Suppressor macrophage treated with lipopolysaccharide for 1 hour (primary cell): Measurements from ENCODE around the gene MST1.
"Not testable (repeated sequence)": the region's sequence is repeated elsewhere in the genome, so short reads cannot be mapped to it uniquely, and the experiment has no call there.

Source experiments
- DNase-seq, 3 donors: peaks; one replicate each; pipeline ENCODE4 v3.0.0-alpha.2; 2020 to 2022

MST1 gene

GRCh38 chr3:49700453-49701128 lies 11.3 kb upstream of the MST1 start:
- DNase-seq: no peak

GRCh38 chr3:49700014-49700413 lies 10.7 kb upstream of the MST1 start:
- DNase-seq: no peak

DNA sequence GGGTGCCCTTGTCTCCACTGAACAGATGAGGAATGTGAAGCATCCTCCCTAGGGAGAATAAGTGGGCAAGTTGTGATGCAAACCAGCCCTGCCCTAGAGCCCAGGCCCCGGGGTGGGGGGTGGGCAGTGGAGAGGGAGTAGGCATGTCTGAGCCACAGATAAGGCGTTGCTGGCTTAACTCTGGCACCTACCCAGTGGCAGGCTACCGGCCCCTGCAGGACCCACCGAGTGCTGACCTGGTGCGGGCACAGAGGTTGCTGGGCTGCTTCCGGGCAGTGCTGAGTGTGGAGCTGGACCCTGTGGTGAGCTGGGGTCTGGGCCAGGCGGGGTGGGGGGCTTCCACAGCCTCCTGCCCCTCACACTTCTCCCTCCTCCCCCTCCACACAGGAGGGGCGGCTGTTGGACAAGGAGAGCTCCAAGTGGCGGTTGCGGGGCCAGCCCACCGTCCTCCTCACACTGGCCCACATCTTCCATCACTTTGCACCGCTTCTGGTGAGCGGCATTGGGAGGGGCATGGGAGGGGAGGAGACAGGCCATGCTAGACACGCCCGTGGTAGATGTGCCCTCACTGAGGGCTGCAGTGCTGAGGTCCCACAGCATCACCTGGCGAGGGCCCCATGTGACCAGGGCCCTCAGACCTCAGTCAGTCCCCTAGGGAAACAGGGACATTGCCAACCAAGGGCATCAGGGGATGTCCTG lies 10.2 kb upstream of the MST1 start:
- DNase-seq: no peak

GRCh38 chr3:49695350-49696015 lies 6.2 kb upstream of the MST1 start:
- not testable (repeated sequence) for DNase-seq

GRCh38 chr3:49694409-49695070 lies 5.3 kb upstream of the MST1 start:
- not testable (repeated sequence) for DNase-seq

DNA sequence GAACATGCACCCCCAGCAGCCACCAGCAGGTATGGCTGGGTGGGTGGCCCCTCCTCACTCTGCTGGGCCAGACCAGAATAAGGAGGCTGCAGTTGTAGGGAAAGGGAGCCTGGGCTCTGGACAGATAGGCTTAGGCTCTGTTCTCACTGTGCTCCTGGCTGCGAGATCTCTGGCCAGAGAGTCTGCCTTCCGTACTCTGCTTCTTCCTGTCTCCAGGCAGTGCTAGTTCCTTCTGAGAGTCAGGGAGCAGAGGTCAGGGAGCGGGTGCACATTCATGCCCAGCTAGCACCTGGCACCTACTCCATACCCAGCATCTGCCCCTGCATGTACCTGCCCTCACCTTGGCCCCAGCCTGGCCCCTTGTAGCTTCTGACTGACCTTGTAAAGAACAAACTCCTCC lies 2.2 kb upstream of the MST1 start:
- DNase-seq: not testable (repeated sequence)

DNA sequence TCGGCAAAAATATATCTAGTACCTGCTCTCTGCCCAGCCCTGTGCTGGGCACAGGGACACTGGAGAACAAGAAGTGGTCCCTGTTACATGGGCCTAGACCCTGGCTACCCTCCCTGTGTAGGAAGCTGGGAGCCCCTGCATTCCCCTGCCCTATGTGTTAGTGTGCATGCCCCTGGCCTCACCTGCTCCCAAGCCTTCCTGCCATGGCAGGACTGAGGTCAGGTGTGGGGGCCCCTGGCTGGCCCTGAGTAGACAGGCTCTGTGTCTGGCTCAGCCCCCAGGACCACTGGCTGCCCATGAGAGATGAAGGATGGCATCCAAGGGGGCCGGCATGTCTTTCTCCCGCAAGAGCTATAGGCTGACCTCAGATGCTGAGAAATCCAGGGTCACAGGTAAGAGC lies 1.6 kb upstream of the MST1 start:
- not testable (repeated sequence) for DNase-seq

DNA sequence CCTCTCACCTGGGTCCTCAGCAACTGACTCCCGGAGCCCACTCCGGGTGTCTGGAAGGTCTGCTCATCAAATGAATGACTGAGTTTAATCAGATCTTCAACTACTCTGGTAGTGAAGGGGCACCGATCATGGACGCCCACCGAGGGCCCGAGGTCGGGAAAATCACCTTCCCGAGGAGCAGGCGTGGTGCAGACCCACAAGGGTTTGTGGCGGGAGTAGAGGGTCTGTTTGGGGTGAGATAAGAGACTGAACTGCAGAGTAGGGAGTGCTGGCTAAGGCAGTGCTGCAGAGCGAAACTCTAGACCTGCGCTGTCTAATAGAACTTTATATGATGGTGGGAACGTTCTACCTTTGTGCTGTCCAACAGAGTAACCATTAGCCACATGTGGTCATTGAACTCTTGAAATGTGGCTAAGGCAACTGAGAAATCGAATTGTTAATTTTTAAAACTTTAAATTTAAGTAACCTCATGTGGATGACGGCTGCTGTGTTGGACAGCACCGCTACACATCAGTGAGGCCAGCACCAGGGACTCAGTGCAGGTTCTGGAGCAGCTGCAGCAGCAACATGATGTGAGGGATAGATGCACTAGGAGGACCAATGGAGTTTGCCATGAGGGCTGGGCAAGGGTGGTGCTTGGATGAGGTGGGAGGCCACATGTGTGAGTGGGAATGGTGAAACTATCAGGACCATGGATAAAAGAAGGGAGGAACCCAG lies 792 bp upstream of the MST1 start:
- DNase-seq: not testable (repeated sequence)

- DNase-seq: not testable (repeated sequence)
Measured at GRCh38 chr3:49688338-49689045, 782 bp downstream of the MST1 start.

DNA sequence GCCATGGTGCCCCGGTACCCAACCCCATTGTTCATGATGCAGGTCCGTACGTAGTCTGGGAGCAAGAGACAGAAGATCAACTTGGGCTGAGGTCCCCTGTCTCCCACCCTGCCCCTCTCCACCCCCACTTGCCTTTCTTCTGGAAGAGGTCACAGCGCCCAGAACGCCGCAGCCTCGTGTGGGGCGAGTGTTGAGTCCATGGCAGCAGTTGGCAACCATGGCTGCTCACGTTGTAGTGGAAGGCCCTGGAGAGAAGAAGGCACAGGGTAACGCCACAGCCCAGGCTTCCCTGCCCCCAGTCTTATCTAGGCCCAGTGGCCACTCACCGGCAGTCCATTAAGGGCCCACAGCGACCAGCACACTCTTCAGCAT lies 1.9 kb downstream of the MST1 start:
- not testable (repeated sequence) for DNase-seq

DNA sequence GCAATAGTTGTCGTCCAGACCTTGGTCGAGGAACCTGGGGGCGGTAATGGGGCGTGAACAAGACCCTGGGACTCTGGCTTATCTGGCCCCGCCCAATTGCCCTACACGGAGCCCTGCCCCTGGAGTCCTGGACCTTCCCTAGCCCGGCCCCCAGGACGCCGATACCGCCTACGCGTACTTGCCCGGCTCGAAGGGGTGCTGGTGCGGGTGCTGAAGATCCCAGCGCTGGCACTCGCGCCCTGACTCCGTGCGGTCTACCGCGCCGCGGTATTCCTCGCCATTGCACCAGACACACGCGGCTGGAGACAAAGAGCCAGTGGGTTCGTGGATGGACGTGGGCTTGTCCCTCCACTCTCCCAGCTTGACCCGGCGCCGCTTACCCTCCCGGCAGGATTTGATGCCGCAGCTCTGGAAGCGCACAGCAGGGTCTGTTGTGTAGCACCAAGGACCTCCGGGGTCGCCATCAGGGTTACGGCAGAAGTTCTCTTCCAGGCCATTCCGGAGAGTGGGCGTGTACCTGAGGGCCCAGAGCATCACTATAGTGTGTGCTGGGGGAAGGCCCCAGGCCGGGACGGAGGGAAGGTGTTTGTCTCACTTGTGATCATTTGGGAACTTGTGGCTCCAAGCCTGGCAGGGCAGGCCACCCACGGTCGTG lies 2.4 kb downstream of the MST1 start:
- DNase-seq: peak; percentile 64 to 80 (median 64)

DNA sequence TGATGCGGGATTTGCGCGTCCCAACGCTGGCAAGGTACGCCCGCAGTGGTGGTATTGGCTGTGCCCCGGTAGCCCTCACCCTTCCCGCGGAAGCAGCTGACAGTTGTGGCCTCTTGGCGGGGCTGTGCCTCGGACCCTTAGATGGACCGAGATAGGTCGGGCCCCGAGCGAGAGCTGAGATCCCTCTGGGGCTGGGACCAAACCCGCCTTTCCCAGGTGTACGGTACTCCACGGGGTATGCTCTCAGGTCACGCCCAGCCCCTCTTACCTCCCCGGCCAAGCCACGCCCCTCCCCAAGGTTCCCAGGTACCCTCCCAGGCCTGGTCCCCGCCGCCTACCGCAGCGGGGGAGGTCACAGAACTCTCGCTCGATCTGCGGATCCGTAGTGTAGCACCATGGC lies 2.9 kb downstream of the MST1 start:
- DNase-seq: not testable (repeated sequence)

GRCh38 chr3:49685846-49686245 lies 3.4 kb downstream of the MST1 start:
- DNase-seq: not testable (repeated sequence)

- not testable (repeated sequence) for DNase-seq
Measured at GRCh38 chr3:49685103-49685502, 4.2 kb downstream of the MST1 start.

DNA sequence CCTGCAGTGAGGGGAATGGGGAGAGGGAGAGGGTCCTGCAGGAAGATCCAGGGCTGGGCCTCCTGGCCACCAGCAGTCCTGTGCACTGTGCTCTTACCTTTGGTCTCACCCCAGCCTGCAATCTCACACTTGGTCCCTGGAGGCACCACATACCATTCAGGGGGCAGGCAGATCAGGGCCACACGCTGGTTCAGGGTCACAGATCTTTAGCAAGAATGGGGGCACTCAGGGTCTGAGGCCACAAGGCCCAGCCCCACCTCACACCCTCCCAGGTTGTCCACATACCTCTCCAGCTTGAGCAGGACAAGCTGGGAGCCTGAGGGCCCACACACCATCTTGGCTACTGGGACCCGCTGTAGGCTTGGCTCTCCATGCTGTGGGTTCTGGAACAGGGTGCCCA lies 4.8 kb downstream of the MST1 start:
- DNase-seq: not testable (repeated sequence)

- no peak for DNase-seq
Measured at GRCh38 chr3:49683162-49683561, 6.1 kb downstream of the MST1 start.

- no peak for DNase-seq
Measured at GRCh38 chr3:49681543-49681942, 7.7 kb downstream of the MST1 start.

DNA sequence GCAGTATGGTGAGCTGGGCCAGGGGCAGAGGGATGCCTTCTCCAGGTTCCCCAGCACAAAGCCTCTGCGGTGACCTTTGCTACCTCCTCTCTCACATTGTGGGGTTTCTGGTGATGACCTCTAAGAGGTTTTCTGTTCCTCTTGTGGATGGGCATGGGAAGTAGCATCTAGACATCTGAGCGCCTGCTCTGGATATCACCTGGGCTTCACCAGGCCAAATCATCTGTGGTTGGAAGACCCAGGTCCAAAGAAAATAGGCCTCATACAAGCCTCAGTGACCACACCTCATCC lies 8.1 kb downstream of the MST1 start:
- no peak for DNase-seq

DNA sequence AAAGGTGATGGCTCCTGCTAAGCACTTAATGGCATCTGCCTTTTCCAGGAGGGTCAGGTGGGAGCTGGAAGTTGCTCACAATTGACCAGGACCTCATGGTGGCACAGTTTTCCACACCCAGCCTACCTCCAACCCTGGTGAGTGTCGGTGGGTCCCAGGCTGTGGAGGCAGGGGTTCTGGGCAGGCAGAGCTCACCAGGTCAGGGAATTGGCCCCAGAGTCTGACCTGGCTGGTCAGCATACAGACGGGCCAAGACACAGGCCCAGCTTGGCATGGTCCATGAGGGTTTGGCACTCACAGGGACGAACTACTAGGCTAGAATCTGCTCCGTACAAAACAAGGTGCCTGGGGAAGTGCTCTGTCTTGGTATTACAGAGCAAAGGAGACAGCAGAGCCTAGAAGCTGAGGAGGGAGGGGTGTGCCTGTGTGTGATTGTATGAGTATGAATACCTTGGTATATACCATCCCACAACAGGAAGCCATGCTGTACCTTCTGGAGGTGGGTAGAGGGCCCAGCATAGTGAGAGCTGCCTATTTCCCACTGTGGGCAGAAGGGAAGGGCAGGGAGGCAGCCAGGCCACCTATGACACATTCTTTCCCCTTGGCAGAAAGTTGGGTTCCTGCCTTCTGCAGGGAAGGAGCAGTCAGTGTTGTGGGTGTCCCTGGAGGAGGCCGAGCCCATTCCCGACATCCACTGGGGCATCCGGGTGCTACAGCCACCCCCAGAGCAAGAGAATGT lies 8.6 kb downstream of the MST1 start:
- no peak for DNase-seq

DNA sequence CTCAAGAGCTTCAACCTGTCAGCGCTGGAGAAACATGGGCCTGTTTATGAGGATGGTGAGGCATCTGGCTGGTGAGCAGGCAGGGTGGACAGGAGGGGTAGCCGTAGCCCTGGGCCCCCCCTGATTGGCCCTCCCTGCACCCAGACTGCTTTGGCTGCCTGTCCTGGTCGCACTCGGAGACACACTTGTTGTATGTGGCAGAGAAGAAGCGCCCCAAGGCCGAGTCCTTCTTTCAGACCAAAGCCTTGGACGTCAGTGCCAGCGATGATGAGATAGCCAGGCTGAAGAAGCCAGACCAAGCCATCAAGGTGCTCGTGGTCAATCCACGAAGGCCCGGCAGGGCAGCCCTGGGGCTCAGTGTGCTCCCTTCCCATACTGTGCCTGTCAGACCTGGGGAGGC lies 13.4 kb downstream of the MST1 start:
- DNase-seq: no peak

DNA sequence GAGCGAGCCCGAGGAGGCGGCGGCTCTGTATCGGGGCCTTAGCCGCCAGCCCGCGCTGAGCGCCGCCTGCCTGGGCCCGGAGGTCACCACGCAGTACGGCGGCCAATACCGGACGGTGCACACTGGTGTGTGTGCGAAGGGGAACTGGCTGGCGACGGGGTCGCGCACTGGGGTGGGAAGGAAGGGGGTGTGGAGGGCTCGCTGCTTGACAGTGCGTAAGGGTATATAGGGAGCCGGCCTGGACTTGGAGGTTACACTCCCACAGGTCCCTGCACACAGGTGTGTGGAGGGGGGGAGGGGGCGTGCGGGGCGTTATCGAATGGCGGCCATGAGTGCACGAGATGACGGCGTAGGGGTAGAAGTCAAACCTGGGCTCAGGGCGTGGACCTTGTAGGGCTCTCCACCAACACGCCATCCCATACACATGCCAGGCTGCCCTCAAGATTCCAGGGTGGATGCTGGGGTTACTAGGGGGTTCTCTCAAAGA lies 14.7 kb downstream of the MST1 start:
- no peak for DNase-seq
